ENCODE measurements around the gene DYNC2H1.

GRCh38 chr11:103274025-103274424 is 164.8 kb downstream of the DYNC2H1 start:
- TF ChIP-seq, protein P1, sequence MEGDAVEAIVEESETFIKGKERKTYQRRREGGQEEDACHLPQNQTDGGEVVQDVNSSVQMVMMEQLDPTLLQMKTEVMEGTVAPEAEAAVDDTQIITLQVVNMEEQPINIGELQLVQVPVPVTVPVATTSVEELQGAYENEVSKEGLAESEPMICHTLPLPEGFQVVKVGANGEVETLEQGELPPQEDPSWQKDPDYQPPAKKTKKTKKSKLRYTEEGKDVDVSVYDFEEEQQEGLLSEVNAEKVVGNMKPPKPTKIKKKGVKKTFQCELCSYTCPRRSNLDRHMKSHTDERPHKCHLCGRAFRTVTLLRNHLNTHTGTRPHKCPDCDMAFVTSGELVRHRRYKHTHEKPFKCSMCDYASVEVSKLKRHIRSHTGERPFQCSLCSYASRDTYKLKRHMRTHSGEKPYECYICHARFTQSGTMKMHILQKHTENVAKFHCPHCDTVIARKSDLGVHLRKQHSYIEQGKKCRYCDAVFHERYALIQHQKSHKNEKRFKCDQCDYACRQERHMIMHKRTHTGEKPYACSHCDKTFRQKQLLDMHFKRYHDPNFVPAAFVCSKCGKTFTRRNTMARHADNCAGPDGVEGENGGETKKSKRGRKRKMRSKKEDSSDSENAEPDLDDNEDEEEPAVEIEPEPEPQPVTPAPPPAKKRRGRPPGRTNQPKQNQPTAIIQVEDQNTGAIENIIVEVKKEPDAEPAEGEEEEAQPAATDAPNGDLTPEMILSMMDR (IDR thresholded peaks at IDR 0.05; ENCODE audit: low read depth, low read length), result no peak
- no peak for TF ChIP-seq EZH2phosphoT487 (IDR thresholded peaks at IDR 0.05; ENCODE audit: low read depth)
